ENCODE measurements around the gene PEX16. TPM values are rescaled to one million over a fixed set of nuclear protein-coding genes. Genes with fewer than 3 reads are reported as not detected.

Gene PEX16
- total RNA-seq, 4 donors from 2014 or later, result 20.0 to 26.7 (median 21.3) TPM

DNA sequence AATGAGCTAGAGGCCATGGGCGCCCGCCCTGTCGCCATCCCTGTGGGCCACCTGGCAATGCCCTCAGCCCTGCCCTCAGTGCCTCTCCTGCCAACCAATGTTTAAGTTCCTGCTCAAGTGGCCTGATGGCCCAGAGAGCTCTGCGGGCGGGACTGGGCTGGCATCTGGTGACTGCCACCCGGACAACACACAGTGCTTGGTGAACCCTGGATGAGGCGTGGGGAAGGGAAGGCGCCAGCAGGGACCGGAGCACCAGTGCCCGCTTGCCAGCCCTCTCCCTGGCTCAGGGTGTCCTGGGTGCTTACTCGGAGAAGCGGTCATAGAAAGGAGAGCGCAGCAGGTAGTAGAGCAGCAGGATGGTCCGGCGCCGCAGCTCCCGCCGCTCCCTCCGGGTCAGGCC, 4.2 kb downstream of the PEX16 start:
- H3K36me3 ChIP-seq, result peaks cover 0 to 75% of the 10 kb centered on the region in 2 donors
- H3K27ac ChIP-seq, result no peak overlapping the region
- no peaks in the 10 kb centered on the region for H3K27me3 ChIP-seq
- H3K4me1 ChIP-seq, result peaks cover 0 to 26% (median 12%) of the 10 kb centered on the region in 3 donors
- ATAC-seq, result no peak
- TF ChIP-seq POLR2A (IDR thresholded peaks at IDR 0.05) (no peak), POLR2AphosphoS5 (IDR thresholded peaks at IDR 0.05) (no peak), EP300 (IDR thresholded peaks at IDR 0.05) (no peak)
- TF ChIP-seq, protein P1, sequence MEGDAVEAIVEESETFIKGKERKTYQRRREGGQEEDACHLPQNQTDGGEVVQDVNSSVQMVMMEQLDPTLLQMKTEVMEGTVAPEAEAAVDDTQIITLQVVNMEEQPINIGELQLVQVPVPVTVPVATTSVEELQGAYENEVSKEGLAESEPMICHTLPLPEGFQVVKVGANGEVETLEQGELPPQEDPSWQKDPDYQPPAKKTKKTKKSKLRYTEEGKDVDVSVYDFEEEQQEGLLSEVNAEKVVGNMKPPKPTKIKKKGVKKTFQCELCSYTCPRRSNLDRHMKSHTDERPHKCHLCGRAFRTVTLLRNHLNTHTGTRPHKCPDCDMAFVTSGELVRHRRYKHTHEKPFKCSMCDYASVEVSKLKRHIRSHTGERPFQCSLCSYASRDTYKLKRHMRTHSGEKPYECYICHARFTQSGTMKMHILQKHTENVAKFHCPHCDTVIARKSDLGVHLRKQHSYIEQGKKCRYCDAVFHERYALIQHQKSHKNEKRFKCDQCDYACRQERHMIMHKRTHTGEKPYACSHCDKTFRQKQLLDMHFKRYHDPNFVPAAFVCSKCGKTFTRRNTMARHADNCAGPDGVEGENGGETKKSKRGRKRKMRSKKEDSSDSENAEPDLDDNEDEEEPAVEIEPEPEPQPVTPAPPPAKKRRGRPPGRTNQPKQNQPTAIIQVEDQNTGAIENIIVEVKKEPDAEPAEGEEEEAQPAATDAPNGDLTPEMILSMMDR (IDR thresholded peaks at IDR 0.05), result no peak
- no CpG with 5 or more reads among the region's 19 CpGs for WGBS, 2 donors (ENCODE audit: low coverage in 1 of 2)
- H3K4me3 ChIP-seq, result no peak overlapping the region
- H3K9me3 ChIP-seq, result no peaks in the 10 kb centered on the region

DNA sequence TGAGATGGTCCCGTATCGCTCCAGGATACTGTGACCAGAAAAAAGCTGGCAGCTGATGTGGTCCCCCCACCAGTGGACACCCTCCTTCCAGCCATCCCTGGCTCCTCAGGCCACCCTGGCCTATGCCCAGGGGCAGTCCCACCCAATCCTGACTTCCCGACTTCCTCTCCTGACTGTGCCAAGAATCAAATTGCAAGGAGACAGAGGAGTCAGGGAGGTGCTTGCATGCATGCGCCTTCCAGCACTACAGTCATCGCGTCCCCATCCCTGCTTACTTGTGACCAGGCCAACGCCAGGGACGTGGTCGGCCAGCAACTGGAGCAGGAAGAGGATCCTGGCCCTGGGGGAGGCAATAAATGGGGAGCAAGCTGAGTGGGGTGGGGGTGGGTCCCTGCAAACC, 7.1 kb downstream of the PEX16 start:
- TF ChIP-seq POLR2AphosphoS5 (IDR thresholded peaks at IDR 0.05) (no peak), POLR2A (IDR thresholded peaks at IDR 0.05) (no peak), EP300 (IDR thresholded peaks at IDR 0.05) (no peak)
- TF ChIP-seq, protein P1 (IDR thresholded peaks at IDR 0.05), result no peak
- Histone ChIP-seq H3K36me3 (peaks cover 0 to 71% of the 10 kb centered on the region in 2 donors), H3K4me3 (no peak overlapping the region), H3K4me1 (peaks cover 0 to 14% (median 0%) of the 10 kb centered on the region in 3 donors), H3K9me3 (no peaks in the 10 kb centered on the region), H3K27ac (no peak overlapping the region), H3K27me3 (no peaks in the 10 kb centered on the region)
- WGBS, 2 donors (ENCODE audit: low coverage in 1 of 2), result 60% methylated on average over 1 of the region's 9 CpGs; no CpG with 5 or more reads in 1 of the 2 donors
- no peak for ATAC-seq

DNA sequence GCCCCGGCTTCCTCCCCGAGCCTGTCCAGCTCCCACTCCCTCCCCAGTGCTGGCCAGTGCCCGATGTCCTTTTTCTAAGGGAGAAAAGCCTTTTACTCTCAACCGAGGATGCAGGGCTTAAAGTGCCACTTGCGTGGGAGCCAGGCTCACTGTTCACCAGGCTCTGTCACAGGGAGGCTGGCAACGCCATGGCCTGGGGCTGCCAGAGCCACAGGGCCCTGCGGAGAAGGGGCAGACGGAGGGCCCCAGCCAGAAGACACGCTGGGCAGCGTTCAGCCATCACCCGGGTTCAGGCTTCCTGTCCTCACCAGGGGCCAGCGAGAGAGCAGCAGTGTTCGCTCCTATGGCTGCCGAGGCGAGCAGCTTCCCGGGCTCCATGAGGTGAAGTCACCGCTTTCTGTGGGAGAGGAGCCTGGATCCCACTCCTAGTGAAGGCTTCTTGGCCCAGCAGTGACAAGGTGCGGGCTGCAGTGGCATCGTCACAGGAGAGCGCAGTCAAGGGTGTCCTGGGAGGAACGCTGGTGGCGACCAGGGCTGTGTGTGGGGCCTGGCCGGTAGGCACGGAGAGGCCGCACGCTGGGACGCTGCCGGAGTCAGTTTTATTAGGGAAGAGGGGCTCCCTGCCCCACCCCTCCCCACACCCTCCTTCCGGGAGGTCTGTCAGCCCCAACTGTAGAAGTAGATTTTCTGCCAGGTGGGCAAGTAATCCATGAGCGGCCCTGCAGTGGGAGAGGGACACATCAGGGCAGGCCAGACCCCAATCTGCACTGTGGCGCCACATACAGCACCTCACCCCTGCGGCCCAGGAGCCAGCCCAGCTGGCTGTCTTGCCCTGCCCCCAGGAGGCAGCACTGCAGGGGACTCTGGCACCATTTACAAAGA, 7.8 kb downstream of the PEX16 start:
- no peak overlapping the region for H3K4me3 ChIP-seq
- H3K27ac ChIP-seq, result no peak overlapping the region
- no peaks in the 10 kb centered on the region for H3K9me3 ChIP-seq
- H3K36me3 ChIP-seq, result peaks cover 0 to 71% of the 10 kb centered on the region in 2 donors
- no peaks in the 10 kb centered on the region for H3K27me3 ChIP-seq
- H3K4me1 ChIP-seq, result peaks cover 0 to 9% (median 0%) of the 10 kb centered on the region in 3 donors
- 99% methylated on average over 10 of the region's 32 CpGs; no CpG with 5 or more reads in 1 of the 2 donors for WGBS, 2 donors (ENCODE audit: low coverage in 1 of 2)
- ATAC-seq, result no peak
- no peak for TF ChIP-seq POLR2A (IDR thresholded peaks at IDR 0.05)
- TF ChIP-seq POLR2AphosphoS5 (IDR thresholded peaks at IDR 0.05), result no peak
- TF ChIP-seq EP300 (IDR thresholded peaks at IDR 0.05), result no peak
- TF ChIP-seq, protein P1 (IDR thresholded peaks at IDR 0.05), result no peak

DNA sequence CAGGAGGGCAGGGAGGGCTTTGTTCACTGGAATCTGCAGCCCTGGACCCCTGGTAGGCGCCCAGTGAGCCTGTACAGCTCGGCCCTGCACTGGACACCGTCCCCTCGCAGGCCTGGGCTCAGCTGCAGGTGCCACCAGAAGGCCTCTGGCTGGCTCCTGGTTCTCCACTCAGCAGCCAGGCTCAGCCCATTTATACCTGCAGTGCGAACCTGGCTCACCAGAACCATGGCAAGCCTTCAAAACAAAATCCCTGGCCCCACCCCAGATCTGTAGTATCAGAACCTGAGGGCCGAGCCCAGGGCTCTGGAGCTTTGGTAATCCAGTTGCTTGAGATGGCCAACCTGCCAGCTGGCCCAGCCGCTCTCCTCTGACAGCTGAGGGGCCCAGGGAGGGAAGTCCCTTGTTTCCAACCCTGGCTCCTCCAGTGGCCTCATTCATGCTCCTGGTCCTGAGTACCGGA, 9.7 kb downstream of the PEX16 start:
- Histone ChIP-seq H3K27me3 (no peaks in the 10 kb centered on the region), H3K4me3 (no peak overlapping the region), H3K36me3 (peaks cover 0 to 71% of the 10 kb centered on the region in 2 donors), H3K27ac (no peak overlapping the region), H3K4me1 (peaks cover 0 to 9% (median 0%) of the 10 kb centered on the region in 3 donors), H3K9me3 (no peaks in the 10 kb centered on the region)
- TF ChIP-seq POLR2A (IDR thresholded peaks at IDR 0.05) (no peak), EP300 (IDR thresholded peaks at IDR 0.05) (no peak), POLR2AphosphoS5 (IDR thresholded peaks at IDR 0.05) (no peak)
- TF ChIP-seq, protein P1 (IDR thresholded peaks at IDR 0.05), result no peak
- peak; percentile 41 for ATAC-seq
- WGBS, 2 donors (ENCODE audit: low coverage in 1 of 2), result 38% methylated on average over 3 of the region's 8 CpGs; no CpG with 5 or more reads in 1 of the 2 donors

All from gastroesophageal sphincter (tissue), 4 donors.